NCI-H1048 (cell line): Measurements from ENCODE around the gene CUBN.
"Not testable (repeated sequence)": the region's sequence is repeated elsewhere in the genome, so short reads cannot be mapped to it uniquely, and the experiment has no call there.

Experiments
- DNase-seq: peaks from one replicate; lab custom pipeline; 2025; lab: John Stamatoyannopoulos, UW

The CUBN gene

DNA sequence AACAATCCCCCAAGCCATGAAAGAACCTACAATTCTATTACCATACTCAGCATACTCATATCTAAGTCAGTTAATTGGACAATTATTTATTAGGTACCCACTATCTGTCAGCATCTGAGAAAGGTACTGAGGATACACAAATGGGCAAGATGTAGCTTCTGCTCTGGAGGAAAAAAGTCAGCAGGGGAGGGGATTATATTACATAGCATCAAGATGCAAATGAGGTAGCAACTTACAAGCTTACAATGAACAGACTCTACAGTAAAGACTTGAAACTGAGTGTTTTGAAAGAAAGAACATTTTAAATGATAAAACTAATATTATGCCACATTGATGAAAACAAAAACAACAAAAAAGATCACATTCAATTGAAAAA, 10.8 kb upstream of the CUBN start:
- no peak for DNase-seq

DNA sequence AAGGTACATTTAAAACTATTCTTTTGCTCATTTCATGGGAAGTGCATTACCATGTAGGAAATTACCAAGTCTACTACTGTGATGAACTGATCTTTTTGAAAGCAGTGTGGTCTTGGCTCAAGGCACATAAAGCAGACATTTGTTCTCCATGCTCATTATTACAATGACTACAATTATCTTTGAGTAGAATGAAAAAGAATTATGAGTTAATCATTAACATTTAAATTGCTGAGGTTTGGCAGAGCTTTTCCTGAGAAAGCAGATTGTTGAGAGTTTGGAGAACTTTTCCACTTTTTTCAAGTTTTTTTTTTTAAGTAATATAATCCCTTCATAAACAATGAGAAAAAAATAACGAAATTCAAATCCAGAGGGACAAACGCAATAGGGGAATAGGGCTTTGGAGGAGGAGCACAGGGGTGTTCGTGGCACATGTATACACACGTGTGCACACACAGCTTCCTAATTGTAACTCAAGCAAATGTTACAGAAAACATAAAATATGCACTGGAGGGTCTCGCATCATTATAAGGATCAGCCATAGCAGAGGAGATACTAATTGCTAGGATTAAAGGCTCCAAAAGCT, 8.9 kb upstream of the CUBN start:
- DNase-seq: peak; percentile 11

DNA sequence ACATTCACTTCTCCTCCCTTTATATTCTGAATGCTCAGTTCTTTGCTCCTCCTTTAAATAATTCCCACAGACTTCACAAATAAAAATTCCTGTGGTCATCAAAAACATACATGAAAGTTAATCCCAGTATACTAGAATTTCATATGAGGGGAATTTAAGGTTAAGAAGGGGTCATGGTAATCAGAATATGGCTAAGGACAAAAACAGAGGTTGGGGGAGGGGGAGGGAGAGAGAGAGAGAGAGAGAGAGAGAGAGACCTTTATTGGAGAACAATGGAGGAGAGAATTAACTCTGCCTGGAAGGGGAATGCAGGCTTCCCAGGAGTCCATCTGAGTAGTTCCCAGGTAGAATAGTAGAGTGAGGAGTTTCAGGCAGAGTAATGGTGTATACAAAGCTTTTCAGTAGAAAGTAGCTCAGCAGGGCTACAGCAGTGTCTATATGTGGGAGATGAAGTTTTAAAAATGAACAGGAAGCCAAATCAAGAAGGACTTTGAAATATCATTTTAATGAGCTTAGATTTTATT, 5.2 kb upstream of the CUBN start:
- DNase-seq: no peak

DNA sequence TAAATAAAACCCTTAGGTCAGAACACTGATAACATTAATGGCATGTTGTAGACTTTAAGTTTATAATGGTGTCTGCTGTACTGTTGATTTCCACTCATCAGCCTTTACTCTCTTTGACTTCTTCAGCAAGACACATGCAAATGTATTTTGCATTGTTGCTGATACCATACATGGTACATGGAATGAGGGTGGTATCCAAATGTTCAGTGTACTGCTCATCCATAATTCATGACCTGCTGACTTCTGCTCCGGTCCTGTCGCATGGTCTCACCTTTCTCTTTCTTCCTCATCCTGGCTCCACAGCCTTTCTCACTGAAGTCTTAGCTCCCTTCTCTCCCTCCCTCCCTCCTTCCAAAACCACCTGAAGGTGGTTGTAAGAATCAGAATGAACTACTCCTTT, 4.7 kb upstream of the CUBN start:
- DNase-seq: no peak

DNA sequence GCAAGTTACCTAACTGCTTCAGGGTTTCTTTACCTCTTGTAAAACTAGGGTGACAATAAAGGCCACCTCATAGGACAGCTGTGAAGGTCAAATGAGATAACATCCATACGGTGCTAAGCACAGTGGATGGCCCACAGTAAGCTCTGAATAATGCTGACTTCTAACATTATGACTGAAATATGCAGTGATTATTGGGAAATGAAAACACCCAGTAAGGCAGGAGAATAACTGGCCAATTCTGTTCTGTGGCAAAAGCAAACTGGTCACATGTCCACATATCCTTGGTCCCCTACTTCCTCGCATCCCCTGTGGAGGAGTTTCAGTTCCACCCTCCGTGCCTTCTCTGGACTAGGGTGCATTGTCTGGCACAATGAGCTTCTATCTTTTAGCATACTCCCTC, 1.4 kb downstream of the CUBN start:
- no peak for DNase-seq

DNA sequence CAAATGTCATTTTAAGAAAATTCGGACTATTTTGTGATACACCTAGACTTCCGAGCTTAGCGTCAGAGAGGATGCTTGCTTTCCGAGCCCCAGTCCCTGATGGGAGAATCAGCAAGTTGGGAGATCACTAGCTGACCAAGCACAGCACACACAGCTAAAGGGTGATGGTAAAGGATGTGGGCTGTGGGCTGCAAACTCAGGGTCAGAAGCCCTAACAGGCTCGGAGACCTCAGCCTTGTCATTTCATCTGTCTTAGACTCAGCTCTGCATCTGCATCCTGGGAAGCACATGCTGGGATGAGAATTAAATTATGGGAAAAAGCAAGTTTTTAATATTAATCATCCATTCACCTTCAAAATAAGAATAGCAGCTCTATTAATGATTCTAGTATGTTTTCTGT, 3.3 kb downstream of the CUBN start:
- no peak for DNase-seq

DNA sequence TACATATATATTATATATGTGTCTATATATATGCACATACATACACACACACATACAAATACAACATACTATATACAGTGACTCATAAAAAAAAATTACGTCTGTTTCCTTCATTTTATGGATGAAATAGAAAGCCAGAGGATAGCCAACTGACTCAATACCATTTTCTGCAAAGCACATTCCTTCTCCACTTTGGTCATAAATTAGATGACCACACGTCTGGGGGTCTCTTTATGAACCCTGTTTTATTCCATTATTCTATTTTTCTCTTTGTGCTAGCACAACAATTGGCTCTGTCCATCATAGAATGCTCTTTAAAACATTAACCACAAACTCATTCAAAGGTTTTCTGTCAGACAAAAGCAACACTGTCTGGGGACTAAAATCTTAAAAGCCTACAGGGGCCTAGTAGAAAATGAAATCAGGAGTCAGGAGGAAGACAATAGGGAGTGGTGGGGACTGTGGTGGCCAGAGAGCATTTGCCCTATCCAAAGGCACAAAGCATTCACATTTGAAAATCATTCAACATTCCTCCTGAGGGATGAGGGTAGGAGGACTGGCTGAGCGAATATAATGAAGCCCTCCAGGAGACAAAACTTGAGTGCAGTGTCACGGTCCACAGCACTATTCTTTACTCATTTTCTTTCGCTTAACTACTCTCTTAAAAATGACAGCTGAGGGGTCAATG, 4.3 kb downstream of the CUBN start:
- no peak for DNase-seq

DNA sequence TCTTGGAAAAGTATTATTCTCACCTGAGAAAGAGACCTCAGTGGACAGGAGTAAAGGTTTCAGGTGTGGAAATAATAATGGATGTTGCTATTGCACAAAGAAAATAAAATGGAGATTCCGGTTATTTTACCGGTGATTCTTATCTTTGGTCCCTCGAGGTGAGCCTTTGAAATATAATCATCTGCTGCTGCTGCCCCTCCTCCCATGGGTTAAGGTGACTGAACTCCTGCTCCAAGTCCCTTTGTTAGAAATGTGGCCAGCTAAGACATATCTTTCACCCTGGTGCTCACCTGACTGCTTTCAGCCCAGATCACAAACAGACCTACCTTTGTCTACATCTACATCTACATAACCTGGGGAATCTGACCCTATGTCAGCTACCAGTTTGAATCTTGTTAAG, 5.7 kb downstream of the CUBN start:
- DNase-seq: no peak

DNA sequence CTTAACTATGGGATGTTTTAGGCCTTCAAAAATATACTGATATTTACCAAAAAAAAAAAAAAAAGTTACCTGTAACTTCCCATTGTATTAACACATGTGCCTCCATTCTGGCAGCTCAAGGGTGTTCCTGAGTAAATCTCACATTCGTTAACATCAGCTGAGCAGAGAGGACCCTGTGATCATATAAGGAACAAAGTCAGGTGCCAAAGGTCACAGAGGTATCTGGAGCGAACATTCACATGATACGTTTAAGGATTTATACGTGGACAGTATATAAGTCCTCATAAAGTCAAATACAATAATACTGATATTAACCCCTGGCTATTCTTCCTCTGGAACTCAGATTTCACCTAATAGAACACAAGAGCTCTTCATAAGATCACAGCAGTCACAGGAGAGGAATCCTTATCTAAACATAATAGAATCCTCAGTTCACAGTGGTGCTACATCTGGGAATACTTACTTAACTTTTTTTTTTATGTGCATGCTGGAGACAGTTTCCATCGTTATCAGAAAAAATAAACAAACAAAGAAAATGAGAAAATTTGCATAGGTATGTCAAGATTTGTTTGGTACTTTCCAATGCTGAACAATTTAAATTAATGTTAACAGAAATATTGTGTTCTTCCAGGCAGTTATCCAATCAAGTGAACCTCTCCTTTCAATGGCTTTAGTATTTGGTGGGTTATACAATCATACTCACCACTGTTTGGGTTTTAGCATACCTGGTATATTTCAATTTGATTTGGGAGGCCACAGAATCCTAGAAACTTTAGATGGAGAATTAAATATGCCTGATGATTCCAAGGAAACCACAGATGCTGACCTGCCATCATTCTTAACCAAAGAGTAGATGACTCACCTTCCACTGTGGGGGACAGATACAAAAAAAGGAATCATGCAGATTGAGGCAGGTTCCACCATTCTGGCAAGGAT, 6.6 kb downstream of the CUBN start:
- peak; percentile 82 for DNase-seq

DNA sequence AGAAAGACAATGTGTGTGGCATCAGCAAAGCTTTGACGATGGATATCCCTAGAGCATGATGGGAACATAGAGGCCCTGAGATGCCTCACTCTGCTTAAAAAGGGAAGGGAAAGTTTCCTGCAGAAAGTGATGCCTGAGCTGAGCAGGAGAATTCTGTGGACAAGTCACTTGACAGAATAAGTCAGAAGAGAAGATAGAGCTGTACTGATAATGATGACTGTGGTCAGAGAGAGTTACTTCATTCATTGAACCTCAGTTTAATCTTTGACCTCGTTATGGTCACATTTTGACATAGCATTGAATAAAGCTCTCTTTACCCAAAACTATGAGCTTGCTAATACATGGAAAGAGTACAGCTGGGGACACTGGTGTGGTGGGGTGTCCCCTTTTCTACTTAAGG, 7.6 kb downstream of the CUBN start:
- no peak for DNase-seq

DNA sequence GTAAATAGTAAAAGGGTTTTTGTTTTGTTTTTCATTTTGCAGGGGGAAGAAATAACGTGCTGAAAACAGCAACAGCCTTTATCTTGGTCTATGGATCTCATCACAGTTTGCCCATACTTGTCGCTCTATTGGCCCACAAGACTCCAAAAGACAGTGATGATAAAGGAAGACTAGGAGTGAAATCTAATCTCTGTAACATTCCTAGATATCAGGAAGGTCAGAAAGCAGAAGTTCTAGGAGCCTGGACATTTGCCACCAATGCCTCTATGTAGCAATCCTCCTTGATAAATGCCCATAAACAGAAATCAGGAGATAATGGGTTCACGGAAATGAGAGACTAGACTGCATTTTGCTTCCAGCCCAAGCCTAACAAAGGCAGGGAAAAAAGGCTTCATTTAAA, 8.9 kb downstream of the CUBN start:
- DNase-seq: no peak

DNA sequence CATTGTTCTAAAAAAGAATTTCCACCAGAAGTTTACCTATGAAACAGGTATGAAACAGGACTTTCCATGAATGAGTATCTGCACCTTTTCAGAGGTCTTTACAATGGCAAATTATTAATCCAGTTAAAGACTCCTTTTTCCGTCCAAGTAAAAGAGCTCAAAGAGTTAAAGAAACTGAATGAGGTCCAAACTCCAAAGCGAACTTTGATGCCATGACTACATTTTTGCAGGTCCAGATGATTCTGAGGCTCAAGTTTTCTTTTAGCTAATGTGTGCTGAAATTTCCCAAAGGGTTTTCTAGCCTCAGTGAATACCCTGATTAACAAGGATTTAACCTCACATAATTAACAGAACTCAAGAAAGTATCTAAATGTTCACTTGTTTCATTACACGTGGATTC, 9.8 kb downstream of the CUBN start:
- DNase-seq: no peak

DNA sequence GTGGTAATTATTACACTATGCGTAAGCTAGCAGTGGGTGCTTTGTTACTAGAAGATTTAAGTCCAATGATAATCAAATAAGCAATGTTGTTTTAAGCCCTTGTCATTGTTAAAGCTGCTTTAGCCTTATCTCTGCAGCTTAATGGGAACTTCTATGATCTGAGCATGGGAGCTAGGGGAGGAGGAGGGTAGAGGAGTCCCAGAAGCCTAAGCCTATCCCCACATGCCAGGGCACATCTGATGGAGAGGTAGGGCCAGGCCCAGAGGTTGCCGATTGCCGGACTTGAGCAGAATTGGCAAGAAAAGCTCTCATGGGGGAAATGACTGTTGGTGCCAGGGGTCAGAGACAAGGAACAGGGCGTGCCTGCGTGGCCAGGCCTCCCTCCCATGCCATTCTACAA, 13.4 kb downstream of the CUBN start:
- no peak for DNase-seq

DNA sequence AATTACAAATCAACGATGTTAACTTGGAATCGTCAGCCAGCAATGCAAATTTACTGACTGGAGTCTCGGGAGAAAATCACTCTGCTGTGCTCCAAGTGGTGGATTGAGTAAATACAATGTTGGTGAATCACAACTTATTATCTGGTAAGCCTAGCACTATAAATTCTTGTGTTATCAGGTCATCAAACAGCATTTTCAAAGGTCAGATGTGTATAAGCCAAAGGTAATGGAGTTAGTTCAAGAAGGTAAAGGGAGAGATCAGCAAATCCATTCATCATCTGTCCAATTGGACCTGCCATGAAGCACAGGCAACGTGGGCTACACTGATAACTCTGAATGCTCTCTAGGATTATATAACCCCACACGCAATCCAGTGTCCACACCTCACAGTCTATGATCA, 13.9 kb downstream of the CUBN start:
- DNase-seq: no peak

DNA sequence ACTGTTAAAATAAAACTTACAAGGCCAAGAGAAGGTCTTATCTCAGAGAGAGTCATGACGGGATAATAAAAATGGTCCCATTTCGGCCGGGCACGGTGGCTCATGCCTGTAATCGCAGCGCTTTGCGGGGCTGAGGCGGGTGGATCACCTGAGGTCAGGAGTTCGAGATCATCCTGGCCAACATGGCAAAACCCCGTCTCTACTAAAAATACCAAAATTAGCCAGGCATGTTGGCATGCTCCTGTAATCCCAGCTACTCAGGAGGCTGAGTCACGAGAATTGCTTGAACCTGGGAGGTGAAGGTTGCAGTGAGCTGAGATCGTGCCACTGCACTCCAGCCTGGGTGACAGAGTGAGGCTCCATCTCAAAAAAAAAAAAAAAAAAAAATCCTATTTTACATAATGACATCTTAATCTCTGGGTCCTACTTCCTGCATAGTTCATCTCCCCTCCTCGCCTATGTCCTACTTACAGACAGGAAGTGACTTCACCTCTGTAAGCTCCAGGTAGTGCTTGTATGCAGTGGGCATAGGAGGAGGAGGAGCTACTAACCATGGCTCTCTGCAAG, 14.7 kb downstream of the CUBN start:
- DNase-seq: not testable (repeated sequence)

DNA sequence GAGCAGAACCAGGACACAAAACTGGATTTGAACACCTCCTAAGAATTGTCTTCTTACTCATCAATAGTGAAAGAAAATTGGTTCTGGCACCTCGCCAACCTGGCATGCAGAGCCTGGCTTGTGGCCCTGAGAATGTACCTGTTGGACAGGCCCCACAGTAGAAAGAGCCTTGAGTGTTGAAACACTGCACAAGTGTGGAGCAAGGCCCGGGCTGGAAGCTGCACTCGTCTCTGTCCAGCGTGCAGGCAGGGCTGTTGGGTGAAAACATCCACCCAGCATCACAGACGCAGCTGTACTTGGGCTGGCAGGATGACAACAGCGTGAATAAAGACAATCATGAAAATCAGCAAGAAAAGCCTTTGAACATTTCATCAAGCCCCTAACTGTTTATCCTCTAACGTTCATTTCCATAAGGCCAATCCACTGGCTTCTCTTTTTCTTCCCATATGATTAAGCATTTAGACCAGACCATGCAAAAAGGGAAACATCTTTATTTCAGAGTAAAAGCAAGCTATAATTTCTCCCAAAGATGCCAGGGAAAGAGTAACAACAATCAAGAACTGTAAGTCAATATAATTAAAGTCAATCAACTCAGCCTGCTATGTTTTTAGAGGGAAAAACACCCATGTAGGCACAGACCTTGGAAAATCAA, 15.6 kb downstream of the CUBN start:
- DNase-seq: no peak

DNA sequence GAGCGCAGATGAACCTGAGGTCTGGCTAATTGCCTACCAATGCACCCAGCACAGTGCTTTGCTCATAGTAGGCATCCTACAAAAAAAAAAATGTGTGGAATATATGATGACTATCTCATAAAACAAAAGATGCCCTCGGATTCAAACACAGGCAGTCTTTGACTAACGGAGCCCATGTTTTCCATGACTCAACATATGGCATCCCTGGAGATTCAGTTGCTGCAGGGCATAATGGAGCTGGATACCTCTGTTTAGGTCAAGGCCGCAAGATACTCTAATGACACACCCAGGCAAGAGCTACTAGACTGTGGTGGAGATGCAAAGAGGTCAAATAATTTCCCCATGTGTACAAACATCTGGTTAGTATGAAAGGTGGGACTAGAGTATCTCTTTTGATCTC, 16.3 kb downstream of the CUBN start:
- DNase-seq: no peak

DNA sequence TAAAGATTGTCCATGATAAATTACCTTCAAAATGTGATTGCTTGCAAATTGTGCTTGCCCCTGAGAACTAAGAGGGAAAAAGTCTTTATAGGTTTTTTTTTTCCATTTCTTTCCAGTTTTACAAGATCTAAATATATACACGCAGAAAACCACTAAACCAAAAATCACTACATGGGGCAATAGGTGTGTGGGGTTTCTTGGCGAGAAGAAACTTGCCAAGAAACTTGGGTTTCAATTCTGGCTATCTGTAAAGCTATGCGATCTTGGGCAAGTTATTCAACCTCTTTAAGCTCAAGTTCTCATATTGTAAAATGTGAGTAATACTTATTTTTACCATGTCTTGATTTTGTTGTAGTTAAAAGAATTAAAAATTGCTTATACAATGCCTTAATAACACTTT, 17.0 kb downstream of the CUBN start:
- no peak for DNase-seq

DNA sequence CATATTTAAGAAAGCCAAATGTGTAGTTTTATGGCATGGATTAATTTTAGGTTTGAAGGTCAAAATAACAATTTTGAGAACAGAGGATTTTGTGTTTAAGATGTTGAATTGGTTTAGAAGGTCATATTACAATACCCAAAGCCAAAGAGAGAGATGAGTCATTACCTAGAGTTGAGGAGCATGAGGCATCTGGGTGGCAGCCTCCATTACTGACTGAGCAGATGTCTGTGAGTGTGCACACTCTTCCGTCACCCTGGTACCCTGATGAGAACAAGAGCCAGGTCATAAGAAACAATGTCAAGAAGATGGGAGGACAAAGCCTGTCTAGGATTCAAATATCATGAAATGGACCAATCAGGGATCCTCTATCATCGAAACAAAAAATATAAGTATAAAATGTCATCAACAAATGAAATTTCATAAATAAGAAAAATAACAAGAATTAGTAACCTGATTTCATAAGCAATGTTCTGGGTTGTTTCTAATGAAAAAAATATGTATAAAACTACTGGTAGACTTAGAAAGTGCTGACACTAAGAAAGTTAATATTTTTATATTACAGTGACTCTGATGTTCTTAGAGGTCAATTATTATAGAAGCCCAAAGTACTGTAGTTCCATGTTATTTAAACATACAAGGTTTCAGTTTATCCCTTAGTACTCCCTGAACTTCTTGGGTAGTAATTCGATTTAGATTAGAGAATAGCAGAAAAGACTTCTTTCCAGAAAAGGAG, 20.0 kb downstream of the CUBN start:
- no peak for DNase-seq

DNA sequence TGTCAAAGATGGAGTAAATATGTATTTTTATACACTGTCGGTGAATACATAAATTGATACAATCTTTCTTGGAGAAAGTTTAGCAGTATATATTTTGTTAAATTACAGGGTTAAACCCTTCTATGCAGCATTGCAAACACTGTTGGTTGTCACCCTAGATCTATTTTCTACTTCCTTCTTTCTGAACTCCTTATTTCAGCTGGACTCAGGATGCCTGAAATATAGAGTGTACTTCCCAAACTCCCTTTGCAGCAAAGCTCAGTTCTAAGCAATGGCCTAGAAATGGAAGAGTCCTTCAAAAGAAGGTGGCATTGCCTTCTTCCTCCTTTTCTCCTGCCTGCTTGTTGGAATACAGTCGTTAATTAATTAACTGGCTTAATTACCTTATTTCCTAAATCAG, 20.6 kb downstream of the CUBN start:
- DNase-seq: no peak

DNA sequence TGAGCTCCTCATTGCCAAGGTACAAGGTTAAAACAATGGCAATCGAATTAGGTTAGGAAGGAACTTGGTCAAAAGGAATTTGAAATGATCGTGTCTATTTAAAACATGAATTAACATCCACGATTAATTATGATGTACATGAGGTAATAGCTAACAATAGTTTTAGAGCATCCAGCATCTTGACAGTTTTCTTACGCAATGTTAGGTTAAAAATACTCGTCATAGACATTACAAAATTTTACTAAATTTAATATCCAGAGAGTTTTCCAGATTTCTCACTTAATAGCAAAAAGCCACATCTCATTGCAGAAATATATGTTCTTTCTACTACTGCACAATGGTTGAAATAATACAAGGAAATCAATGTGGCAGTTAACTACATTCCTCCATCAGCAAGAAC, 22.6 kb downstream of the CUBN start:
- DNase-seq: no peak

DNA sequence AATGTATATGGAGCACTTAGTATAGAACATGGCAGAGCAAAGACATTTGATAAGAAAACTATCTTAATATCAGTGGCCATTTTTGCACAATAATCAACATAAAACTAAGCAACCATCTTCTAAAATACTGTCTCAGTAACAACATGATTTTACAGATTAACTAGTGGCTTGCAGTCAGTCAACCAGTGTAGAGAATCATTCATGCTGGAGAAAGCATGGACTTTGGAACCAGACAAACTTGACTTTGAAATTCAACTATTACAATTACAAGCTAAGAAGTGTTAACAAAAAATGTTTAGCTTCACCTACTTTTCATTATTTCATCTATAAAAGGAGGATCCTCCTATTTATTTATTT, 27.7 kb downstream of the CUBN start:
- DNase-seq: no peak
